Stimulated activated naive CD8-positive, alpha-beta T cell treated with anti-CD3 and anti-CD28 coated beads, Interleukin-15, Interleukin-2, amounts not matched to agents 100 U/mL and 50 U/mL, for 24 hours (primary cell): ENCODE data around the gene TNNI2.
"Not testable (repeated sequence)": the region's sequence is repeated elsewhere in the genome, so short reads cannot be mapped to it uniquely, and the experiment has no call there.

Experiments
- ATAC-seq: fragments of 150-1000 bp; cut with Tn5 transposase; one replicate; pipeline ENCODE4 v1.10.0; 2021
- DNase-seq: peaks from one replicate; pipeline ENCODE4 v3.0.0; 2021

The TNNI2 gene

DNA sequence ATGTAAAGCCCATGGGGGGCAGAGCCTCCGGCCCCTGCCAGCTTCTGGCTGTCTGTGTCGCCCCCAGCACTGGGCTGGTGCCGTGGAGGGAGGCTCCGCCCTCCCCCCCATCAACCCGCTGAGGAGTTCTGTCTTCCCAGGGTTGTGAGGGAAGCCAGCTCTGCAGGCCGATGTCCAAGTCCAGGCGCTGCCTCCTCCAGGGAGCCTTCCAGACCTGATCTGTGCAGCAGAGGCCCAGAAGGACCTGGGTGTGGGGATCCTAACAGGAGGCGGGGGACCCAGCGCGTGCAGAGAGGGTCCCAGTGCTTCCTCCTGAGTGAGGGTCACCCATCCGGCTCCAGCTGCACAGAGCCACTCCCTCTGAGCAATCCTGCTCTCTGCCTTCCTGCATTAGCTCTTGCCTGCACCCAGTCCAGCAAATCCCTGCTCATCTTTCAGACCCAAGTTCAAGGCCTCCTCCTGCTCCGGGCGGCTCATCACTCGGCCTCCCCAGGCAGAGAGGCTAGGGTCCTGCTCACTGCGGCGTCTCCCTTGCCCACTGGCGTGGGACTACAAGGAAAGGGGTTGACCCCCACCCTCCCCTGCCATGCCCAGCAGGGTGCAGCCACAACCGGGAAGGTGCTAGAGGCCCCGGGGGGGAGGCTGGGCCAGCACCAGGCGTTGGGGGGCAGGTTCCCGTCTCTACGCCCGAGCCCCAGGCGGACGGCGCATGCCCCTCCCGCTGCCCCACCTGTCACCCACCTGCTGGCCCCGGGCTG, 36.5 kb downstream of the TNNI2 start:
- DNase-seq (no peak), ATAC-seq (no peak)

DNA sequence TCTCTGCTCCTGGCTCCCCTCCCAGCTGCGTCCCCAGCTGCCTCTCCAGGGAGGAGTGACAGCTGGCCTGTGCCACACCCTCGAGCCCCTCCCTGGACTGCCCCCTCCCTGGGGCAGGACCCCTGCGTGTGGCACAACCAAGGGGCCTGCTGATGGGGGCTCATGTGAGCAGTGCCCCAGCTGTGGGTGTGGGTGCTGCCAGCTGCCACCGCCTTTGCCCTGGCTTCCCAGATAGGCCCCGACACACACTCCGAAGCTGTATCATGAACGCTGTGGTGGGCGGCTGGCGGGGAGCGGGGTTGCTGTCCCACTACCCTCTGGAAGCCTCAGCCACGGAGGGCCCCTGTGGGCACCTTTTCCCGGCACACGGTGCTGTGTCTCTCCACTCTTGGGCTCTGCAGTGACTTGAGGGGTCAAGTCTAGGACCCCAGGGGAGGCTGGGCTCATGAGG, 37.1 kb downstream of the TNNI2 start:
- ATAC-seq, DNase-seq: not testable (repeated sequence)

DNA sequence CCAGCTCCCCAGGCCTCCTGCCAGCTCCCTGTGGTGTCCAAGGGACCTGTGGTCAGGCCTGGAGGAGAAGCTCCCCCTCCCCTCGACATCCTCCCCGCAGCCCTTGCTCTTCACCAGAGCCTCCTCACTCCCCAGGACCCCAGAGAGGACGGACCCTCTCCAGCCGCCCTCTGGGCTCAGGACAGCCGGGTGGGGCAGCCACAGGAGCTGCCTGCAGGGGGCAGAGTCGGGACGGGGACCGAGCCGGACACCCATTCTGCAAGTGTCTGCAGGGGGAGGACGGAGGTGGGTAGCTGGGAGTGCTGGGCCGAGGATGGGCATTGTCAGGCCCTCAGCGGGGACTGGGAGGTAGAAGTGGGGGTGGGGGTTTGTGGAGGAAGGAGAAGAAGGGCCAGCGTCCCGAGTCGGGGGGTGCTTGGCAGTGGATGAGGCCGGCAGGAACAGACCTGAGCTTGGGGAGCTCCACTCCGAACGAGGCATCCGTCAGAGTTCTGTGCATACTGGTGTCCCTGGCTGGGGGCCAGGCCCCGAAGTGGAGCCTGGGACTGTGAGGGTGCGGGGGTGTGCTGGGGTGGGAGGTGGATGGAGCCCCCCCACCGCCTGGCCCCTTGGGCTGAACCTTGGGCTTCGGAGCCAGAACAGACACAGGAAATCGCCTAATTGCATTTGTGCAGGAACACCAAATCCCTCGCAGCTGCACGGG, 37.7 kb downstream of the TNNI2 start:
- DNase-seq, result peak; percentile 55
- ATAC-seq, result no peak

DNA sequence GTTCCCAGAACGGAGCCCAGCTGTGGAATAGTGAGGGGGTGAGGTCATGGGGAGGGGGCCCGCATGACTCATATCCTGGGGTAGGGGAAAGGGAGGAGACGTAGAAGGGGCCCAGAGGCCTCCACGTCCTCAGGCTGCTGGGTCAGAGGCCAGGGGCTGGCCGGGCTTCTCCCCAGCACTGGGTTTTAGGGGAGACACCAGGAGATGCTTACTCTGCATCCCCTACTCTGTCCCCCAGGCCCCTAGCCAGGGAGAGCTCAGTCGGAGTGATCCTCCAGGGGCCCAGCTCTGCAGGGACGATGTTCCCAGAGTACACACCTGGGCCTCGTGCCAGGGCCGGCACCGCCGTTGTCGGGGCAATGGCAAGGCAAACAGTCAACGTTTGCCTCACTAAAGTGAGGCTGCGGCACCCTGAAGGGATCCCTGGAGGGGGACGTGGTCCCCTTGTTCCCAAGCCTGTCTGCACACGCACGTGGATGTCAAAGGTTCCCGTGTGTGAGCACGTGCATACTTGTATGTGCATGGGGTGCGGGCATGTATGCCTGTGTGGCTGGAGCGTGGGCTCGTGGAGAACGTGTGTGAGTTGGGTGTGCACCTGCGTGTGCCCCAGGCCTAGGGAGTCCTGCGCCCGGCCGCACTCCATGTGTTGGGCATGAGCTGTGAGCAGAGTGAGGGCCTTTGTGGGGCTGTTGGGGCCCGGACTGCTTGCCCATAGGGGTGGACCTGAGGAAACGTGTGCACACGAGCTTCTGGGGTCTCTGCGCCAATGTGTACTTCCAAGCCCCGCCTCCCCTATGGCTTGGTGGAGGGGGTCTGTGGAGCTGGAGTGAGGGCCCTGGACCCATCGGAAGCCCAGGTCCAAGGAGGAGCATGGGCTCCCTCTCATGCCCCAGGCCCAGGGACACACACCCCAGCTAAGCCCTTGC, 38.7 kb downstream of the TNNI2 start:
- DNase-seq (no peak), ATAC-seq (no peak)

DNA sequence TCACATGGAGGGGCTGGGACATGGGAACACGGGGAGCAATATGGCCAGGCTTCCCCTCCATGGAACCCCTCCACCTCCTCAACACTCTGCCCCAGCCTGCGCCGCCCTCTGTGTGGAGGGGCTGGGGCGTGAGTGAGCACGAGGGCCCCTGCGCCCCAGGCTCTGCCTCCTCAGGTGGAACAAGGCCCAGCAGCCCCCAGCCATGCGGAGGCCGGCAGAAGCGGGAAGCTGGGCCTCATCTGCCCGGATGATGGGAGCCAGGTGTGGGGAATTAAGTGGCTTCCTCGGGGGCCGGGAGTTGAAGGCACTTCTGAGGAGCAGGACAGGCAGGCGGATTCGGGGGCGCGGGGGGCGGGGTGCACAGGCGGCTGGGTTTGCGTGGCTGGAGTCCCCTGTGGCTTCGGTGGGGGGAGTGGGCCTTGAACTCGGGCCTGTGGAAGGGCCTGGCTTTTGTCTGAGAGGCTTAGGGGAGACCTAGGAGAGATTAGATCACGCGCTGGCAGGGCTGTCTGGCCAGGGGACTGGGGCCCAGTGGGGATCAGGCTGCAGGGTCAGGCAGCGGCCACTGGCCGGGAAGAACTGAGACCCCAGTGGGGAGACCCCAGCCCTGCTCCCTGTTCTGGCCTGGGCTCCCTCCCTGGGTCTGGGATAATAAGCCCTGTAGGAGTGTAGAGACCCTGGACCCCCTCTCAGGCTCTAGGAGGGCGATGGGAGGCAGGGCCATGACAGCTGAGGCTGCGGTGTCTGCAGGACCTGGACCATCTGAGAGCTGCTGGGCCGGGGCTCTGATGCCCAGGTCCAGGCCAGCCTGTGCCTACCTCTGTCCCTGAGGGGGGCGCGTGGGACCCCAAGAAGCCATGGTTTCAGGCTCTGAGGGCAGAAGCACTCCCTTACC, 39.6 kb downstream of the TNNI2 start:
- ATAC-seq, result no peak
- DNase-seq, result no peak

DNA sequence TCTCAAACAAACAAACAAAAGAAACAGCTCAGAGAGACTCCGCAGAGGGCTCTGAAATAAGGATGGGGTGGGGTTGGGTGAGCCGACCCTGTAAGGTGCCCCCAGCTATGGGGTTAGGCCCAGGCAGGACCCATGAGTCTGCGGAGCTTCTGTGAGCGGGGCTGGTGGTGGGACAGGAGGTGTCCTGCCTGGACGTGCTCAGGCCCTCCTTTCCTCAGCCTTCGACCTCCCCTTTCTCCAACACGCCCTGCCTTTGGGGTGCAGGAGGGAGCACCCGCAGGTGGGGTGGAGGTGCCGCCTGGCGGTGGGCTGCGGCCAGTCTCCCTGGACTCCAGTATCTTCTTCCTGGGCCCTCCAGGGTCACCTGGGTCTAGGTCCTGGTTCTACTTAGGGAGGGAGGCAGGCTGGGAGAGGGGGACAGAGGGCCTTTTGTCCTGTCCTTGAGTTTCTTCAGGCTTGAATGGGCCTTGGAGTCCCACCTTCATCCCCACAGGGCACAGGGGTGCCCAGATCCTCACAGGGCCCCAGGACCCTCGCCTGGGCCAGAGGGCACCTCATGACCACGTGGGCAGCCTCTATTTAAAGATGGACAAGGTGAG, 40.7 kb downstream of the TNNI2 start:
- no peak for ATAC-seq
- no peak for DNase-seq

DNA sequence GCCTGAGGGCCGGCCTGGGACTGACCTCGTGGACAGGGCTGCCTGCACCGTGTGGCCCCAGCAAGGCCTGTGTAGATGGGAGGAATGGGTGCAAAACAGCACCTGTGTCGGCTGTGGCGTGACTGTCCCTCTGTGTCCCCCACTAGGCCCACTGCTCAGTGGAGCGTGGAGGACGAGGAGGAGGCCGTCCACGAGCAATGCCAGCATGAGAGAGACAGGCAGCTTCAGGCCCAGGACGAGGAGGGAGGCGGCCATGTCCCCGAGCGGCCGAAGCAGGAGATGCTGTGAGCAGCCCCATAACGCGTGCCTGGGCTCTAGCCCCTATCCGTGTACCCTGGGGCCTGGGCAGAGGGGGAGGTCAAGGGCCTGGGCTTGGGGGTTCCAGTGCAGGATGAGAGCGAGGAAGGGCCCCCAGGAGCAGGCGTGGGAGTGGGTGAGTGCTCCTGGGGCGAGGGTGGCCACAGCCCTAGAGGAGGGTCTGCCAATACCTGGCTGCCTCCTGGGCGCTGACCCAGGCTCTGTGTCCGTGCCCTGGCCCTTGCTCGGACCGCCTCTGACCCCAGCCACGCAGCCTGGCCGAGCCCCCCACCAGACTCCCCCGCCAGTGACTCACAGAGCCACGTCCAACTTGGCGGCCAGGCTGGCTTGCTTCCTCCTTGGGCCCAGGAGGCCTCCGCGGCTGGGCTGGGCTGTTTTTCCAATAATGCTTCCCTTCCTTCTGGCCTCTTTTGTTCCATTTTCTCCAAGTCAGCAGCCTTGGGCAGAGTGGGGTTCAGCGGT, 41.4 kb downstream of the TNNI2 start:
- no peak for DNase-seq

DNA sequence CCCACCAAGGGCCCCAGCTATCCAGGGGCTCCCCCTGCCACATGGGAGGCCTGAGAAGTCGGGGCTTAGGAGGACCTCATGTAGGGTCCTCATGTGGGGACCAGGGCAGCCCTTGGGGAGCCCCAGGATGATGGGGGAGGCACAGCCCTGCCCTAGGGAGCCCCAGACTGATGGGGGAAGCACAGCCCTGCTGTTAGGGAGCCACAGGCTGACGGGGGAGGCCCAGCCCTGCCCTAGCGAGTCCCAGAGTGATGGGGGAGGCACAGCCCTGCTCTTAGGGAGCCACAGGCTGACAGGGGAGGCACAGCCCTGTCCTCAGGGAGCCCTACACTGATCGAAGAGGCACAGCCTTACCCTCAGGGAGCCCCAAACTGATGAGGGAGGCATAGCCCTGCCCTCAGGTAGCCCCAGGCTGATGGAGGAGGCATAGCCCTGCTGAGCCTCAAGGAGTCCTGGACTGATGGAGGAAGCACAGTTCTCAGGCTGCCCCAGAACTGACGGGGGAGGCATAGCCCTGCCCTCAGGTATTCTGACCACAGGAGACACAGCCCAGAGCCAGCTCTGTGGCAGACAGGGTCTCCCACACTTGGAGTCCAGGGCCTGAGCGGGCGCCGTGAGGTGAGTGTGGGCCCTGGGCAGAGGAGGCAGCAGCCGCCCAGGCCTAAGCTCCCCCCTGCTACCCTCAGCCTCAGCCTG, 42.1 kb downstream of the TNNI2 start:
- no peak for ATAC-seq
- DNase-seq, result no peak

More for the DNA sequence above, 41.4 kb downstream of the TNNI2 start:
- ATAC-seq, result no peak

DNA sequence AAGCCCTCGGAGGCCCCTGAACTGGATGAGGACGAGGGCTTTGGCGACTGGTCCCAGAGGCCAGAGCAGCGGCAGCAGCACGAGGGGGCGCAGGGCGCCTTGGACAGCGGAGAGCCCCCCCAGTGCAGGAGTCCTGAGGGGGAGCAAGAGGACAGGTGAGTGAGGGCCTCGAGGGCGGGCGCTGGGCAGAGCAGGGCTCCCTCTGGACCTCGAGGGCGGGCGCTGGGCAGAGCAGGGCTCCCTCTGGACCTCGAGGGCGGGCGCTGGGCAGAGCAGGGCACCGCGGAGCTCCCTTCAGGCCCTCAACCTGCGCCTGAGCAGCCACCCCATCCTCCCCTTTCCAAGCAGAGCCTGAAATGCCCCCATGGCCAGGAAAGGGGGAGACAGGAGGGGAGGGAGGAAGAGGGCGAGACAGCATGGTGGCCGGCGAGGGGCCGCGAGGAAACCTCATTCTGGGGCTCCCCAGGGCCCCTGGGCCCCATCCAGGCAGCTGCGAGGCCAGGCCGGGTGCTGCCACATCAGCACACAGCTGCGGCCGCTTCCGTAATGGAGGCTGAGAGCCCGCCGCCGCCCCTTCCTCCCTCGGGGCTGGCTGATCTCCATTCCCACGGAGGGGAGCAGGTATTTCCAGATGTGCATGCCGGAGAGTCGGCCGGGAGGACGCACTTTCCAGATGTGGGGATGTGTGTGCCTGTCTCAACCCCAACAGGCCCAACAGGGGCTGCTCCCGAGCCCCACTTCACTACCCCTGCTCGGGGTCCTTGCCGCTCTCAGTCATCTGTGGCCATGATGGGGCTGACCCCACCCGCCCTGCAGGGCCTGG, 42.9 kb downstream of the TNNI2 start:
- peak; percentile 18 for DNase-seq
- ATAC-seq, result peak; percentile 8

DNA sequence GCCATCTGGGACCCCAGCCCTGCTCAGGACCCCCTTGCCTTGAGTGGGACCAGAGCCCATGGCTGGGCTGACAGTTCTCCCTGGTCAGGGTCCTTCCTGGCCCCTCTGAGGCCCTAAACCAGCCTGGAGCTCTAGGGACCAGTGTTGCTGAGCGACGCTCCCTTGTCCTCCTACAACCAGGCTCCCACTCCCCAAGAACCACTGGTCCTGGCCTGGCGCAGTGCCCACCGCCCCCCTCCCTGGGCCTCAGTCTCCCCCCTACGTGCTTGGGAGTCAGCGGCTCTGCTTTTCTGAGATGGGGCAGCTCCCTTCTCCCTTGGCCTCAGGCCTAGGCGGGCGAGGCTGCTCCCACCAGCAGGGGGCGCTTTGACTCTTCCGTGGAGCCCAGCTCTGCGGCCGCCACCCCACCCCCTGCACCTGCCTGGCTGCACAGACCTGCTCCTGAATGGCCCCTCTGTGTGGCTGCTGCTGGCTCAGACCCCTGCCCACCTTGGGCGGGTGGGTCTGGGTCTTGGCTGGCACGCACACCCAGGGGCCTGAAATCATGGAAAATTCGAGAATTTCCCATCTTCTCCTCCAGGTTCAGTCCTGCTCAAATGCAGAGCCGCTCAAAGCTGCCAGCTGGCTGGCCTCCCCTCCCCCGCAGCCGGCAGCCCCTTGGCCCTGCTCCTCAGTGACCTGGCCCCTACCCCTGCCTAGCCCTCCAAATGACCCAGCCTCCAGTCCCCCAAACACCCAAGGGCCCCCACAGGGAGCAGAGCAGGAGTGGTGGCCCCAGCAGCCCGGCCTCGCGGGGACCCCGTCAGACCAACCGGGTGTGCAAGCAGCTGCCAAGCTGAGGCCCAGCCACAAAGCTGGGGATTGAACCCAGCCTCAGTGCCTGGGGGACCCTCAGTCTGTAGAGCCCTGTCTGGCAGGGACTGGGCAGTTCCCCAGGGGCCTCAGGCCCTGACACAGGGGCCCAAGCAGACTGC, 43.8 kb downstream of the TNNI2 start:
- DNase-seq (peak; percentile 90), ATAC-seq (peak; percentile 83)

DNA sequence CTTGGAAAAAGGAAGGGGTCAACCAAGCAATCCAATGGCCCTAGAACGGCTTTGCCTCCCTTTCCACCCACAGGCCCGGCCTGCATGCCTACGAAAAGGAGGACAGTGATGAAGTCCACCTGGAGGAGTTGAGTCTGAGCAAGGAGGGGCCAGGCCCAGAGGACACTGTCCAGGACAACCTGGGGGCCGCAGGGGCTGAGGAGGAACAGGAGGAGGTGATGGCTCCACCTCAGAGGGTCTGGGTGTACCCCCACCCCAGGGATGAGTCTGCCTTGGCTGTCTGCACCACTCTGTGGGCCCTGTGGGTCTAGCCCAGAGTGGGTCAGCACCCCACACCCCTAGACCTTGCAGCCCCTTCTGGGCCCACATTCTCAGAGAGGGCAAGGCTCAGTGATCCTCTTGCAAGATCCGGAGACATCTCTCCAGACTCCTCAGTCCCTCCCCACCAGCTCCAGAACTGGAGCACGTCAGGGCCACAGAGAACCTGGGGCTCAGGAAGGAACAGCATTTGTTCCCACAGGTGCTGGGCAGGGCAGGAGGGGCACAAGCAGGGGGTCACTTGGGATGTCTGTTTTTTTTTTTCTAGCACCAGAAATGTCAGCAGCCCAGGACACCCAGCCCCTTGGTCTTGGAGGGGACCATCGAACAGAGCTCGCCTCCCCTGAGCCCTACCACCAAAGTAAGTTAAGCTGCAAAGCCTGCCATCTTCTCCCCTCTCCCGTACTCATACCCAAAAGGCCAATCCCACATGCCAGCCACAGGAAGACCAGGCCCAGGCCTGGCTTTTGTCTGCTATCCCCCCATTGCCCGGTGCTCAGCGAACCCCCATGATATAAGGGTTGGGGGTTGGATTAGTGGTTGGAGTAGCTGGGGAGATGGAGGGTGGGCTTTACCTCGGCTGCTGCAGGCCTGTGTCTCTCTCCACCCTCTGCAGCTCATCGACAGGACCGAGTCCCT, 44.8 kb downstream of the TNNI2 start:
- DNase-seq (no peak), ATAC-seq (no peak)

DNA sequence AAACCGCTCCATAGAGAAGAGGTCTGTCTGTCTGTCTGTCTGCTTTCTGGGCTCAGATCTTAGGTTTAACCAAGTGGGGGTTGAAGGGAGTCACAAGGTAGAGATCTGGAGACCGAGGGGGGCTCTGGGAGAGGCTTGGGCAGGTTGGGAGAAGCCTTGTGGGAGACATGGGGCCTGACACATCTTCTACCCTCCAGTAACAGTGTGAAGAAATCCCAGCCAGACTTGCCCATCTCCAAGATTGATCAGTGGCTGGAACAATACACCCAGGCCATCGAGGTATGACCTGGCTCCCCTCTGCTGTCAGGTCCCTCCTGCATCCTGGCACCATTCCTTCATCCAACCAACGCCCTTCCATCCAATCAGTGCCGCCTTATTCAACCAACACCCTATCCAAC, 45.5 kb downstream of the TNNI2 start:
- DNase-seq (no peak), ATAC-seq (no peak)

DNA sequence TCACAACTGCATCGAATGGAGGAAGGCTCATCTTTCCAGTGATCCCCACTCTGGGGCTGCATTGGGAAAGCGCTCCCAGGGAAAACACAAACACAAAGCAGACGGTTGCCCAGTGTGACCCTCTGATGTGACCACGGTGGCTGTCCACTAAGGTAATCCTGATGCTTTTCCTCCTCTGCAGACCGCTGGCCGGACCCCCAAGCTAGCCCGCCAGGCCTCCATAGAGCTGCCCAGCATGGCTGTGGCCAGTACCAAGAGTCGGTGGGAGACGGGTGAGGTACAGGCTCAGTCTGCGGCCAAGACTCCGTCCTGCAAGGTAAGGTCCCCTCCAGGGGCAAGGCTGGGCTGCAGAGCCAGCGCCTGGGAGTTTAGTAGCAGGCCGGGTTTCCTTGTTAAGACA, 47.8 kb downstream of the TNNI2 start:
- not testable (repeated sequence) for DNase-seq, ATAC-seq

DNA sequence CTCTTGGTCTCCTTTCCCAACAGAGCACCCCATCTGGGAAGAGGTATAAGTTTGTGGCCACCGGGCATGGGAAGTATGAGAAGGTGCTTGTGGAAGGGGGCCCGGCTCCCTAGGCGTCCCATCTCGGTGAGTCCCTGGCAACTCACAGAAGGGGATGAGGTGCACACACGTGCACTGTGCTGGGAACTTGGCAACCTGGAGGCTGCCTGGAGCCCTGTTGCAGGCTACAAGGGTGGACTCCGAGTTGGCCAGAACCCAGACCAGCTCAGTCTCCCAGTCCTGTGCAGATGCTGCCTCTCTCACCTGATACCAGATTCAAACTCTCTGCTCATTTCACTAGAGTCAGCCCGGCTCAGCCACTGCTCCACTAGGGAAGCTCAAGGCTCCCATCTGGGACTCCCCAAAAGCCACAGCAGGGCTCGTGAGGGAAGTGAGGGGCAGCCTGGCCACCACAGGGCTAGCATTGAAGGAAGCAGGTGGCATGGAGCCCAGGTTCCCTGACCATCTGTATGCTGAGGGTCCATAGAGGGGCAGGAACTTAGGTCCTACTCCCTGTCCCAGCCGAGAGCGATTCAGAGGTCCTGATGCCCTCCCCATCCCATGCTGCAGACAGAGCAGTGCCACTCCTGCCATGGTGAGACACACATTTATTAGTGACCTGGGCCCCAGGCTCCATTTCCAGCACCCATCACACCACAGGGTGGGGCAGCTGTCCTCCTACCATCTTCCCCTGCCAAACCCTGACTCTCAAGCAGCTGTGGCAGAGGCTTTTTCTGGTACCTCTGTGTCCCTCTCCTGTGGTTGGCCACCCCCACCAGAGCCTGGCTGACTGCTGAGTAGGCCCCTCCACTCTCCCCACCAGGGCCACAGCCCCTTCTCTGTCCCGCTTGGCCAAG, 48.9 kb downstream of the TNNI2 start:
- DNase-seq (no peak), ATAC-seq (no peak)

DNA sequence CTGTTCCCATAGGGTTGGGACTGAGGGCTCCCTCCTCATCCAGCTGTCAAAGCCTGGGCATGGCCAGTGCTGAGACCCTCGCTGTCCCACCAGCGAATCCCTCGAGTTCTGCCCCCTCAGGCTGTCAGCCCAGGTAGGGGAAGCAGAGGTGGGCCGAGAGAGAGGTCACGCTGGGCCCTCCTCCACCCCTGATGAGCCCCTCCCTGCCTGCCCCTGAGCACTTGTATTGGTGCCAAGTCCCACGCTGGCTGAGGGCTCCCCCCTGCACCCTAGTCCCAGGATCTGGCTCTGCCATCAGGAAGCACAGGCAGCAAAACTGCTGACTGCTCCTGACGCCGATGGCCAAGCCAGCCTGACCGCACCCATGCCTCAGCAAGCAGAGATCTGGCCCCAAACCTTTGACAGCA, 49.6 kb downstream of the TNNI2 start:
- DNase-seq, result no peak
- no peak for ATAC-seq
